ENCODE data around the gene POU3F1. TPM values are rescaled to one million over a fixed set of nuclear protein-coding genes. Genes with fewer than 3 reads are reported as not detected.

POU3F1 gene
- total and polyA plus RNA-seq, 10 donors, result 0.07 to 0.60 (median 0.21) TPM; not detected in 3

GRCh38 chr1:38041936-38042834 lies 4.4 kb downstream of the POU3F1 start:
- peaks cover 13 to 34% (median 24%) of the 10 kb centered on the region in 6 donors for H3K4me1 ChIP-seq
- intact Hi-C loops (cut with DNase I; ENCODE audit: low total_unique reads), result no loop called here
- TF ChIP-seq POLR2A (IDR thresholded peaks at IDR 0.05) (no peak), CTCF (IDR thresholded peaks at IDR 0.05 in 8 of 11, conservative IDR thresholded peaks at IDR 0.05 in 3 of 11) (no peak), POLR2AphosphoS5 (IDR thresholded peaks at IDR 0.05) (no peak)
- no peak overlapping the region for H3K4me3 ChIP-seq
- H3K27ac ChIP-seq, result no peak overlapping the region
- no peak for DNase-seq
- H3K9me3 ChIP-seq, result no peaks in the 10 kb centered on the region
- H3K27me3 ChIP-seq (replicated peaks in 1 of 7), result peaks cover 13 to 98% (median 66%) of the 10 kb centered on the region in 7 donors
- 84 to 90% (median 87%) methylated on average over 21 of the region's 21 CpGs for WGBS, 5 donors
- H3K36me3 ChIP-seq, result no peaks in the 10 kb centered on the region

- H3K4me1 ChIP-seq, result peaks cover 4 to 13% (median 6%) of the 10 kb centered on the region in 6 donors
- intact Hi-C loops (cut with DNase I; ENCODE audit: low total_unique reads), result loop anchor here (10.0 kb wide), 1 partner anchor 795 kb away; no protein-coding TSS in a partner anchor
- TF ChIP-seq CTCF (IDR thresholded peaks at IDR 0.05 in 8 of 11, conservative IDR thresholded peaks at IDR 0.05 in 3 of 11) (no peak), POLR2AphosphoS5 (IDR thresholded peaks at IDR 0.05) (no peak)
- H3K36me3 ChIP-seq, result no peaks in the 10 kb centered on the region
- no peak for DNase-seq
- no peak overlapping the region for H3K4me3 ChIP-seq
- H3K27ac ChIP-seq, result no peak overlapping the region
- 90 to 95% (median 91%) methylated on average over 17 of the region's 17 CpGs for WGBS, 5 donors
- peaks cover 13 to 79% (median 42%) of the 10 kb centered on the region in 7 donors for H3K27me3 ChIP-seq (replicated peaks in 1 of 7)
- H3K9me3 ChIP-seq, result no peaks in the 10 kb centered on the region
Measured at GRCh38 chr1:38039331-38040088, 7.1 kb downstream of the POU3F1 start.

GRCh38 chr1:38038861-38039260 lies 7.7 kb downstream of the POU3F1 start:
- intact Hi-C loops (cut with DNase I; ENCODE audit: low total_unique reads), result loop anchor here (10.0 kb wide), 1 partner anchor 796 kb away; no protein-coding TSS in a partner anchor
- TF ChIP-seq POLR2AphosphoS5 (IDR thresholded peaks at IDR 0.05) (no peak), POLR2A (IDR thresholded peaks at IDR 0.05) (no peak), CTCF (IDR thresholded peaks at IDR 0.05 in 8 of 11, conservative IDR thresholded peaks at IDR 0.05 in 3 of 11) (no peak)
- 74 to 92% (median 91%) methylated on average over 10 of the region's 10 CpGs for WGBS, 5 donors
- Histone ChIP-seq H3K9me3 (no peaks in the 10 kb centered on the region), H3K4me1 (peaks cover 0 to 6% (median 0%) of the 10 kb centered on the region in 6 donors), H3K27me3 (replicated peaks in 1 of 7) (peaks cover 12 to 79% (median 35%) of the 10 kb centered on the region in 7 donors), H3K36me3 (no peaks in the 10 kb centered on the region), H3K27ac (no peak overlapping the region), H3K4me3 (no peak overlapping the region)
- DNase-seq, result no peak

All from spleen (tissue), 11 donors.